ENCODE measurements around the gene ZFAND3.

DNA sequence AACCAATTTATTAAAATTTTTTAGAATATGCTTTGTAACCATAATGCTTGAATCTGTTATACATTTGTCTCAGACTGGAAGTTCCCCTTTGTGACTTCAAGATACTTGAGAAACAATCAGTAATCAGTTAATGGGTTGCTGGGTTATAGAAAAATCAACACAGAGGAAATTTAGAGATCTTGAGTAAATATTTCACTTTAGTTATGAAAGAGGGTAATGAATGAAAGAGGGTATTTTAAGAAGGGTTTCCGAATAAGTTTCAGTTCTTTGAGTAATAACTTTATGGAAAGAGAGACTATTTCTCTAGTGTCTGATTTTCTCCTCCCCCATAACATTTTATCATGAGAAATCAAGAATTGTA lies 21.4 kb downstream of the ZFAND3 start:
- TF ChIP-seq GATA2 (IDR thresholded peaks at IDR 0.05; ENCODE audit: low read depth, low read length) (no peak), GATA3 (IDR thresholded peaks at IDR 0.05; ENCODE audit: low read depth, low read length) (no peak)
